ENCODE results near the gene ARSG.

- TF ChIP-seq ZNF311 (tag by site-specific recombination; IDR thresholded peaks at IDR 0.05; ENCODE audit: borderline replicate concordance) (no peak), ZNF530 (tag by site-specific recombination; IDR thresholded peaks at IDR 0.05; ENCODE audit: low read depth) (no peak), ZNF37A (tag by site-specific recombination; IDR thresholded peaks at IDR 0.05) (no peak), CTCF (tag by site-specific recombination; IDR thresholded peaks at IDR 0.05) (peak; percentile 93), GLI4 (tag by site-specific recombination; IDR thresholded peaks at IDR 0.05) (no peak), ZNF175 (tag by site-specific recombination; IDR thresholded peaks at IDR 0.05) (no peak), KLF16 (tag by site-specific recombination; IDR thresholded peaks at IDR 0.05) (no peak), ZNF510 (tag by site-specific recombination; IDR thresholded peaks at IDR 0.05; ENCODE audit: insufficient replicate concordance) (no peak)
Observed at GRCh38 chr17:68398691-68399637, 107.7 kb downstream of the ARSG start.
